GM12878 (cell line): Measurements from ENCODE around the gene OTUD5. TPM values are rescaled to one million over a fixed set of nuclear protein-coding genes. Genes with fewer than 3 reads are reported as not detected.

Source experiments
- ATAC-seq: fragments of 200-7000 bp; cut with Tn5 transposase; 3 replicates; pipeline ENCODE4 v1.9.1; 2020; ENCODE audit warnings: mild to moderate bottlenecking, moderate library complexity
- BruUV-seq: library from RNA; stranded (reverse); fragments of 400-500 nt; replicated peaks from 2 replicates; lab custom pipeline; 2021; lab: Mats Ljungman, UMichigan
- CTCF ChIA-PET: fragments of 300-600 bp; sonication (Branson Sonifier 250); formaldehyde crosslinking; extraction: SDS; loops from one replicate; lab custom pipeline; 2021; ENCODE audit warnings: inconsistent platforms; lab: Yijun Ruan, JAX
- POLR2A ChIA-PET: fragments of 350-600 bp; formaldehyde crosslinking; extraction: SDS; loops from one replicate; lab custom pipeline; 2021; ENCODE audit warnings: inconsistent platforms; lab: Charles Lee
- RAD21 ChIA-PET: fragments of 300-600 bp; sonication (Branson Sonifier 250); formaldehyde crosslinking; loops from one replicate; lab custom pipeline; 2023; ENCODE audit warnings: antibody characterized with exemption; ENCODE audit not compliant: unreplicated experiment; lab: Charles Lee
- SMC1A ChIA-PET: fragments of 300-600 bp; sonication (Branson Sonifier 250); formaldehyde crosslinking; loops from one replicate; lab custom pipeline; 2023; ENCODE audit not compliant: unreplicated experiment, uncharacterized antibody; lab: Charles Lee
- DNase-seq: peaks from one replicate; pipeline ENCODE4 v3.0.0-alpha.2; 2011; ENCODE audit warnings: low read depth, low spot score
- FAIRE-seq: peaks from 3 replicates; lab custom pipeline; 2011; peaks lifted over from hg19 to GRCh38; lab: Jason Lieb, UNC
- H2AFZ ChIP-seq: 2 replicates; pipeline ENCODE4 v1.6.0; 2011; ENCODE audit warnings: low read depth, low read length, control low read depth; ENCODE audit not compliant: control insufficient read depth
- H3K27ac ChIP-seq: 2 replicates; pipeline ENCODE4 v1.5.1; 2011; ENCODE audit warnings: control low read depth; ENCODE audit not compliant: control insufficient read depth, insufficient read depth
- H3K27me3 ChIP-seq, 2 experiments: replicated peaks in 1 of 2; 2 replicates each; pipeline versions ENCODE4 v1.6.0 to v1.6.1; 2011; ENCODE audit warnings: low read length in 1 of 2; ENCODE audit not compliant: control insufficient read depth in 2 of 2, insufficient read depth in 2 of 2
- H3K36me3 ChIP-seq, 2 experiments: 2 replicates each; pipeline ENCODE4 v1.5.1; 2011; ENCODE audit warnings: low read length in 1 of 2; ENCODE audit not compliant: control insufficient read depth in 2 of 2, insufficient read depth in 2 of 2
- H3K4me1 ChIP-seq: 2 replicates; pipeline ENCODE4 v1.6.1; 2011; ENCODE audit warnings: mild to moderate bottlenecking, low read length, moderate library complexity, mixed read lengths; ENCODE audit not compliant: control insufficient read depth, insufficient read depth
- H3K4me2 ChIP-seq: 2 replicates; pipeline ENCODE4 v1.6.0; 2011; ENCODE audit warnings: control low read depth; ENCODE audit not compliant: control insufficient read depth, insufficient read depth
- H3K4me3 ChIP-seq: fragments of 200-600 bp; sonication (generic); 2 replicates; pipeline ENCODE4 v1.5.1; 2016
- H3K79me2 ChIP-seq: 2 replicates; pipeline ENCODE4 v1.6.0; 2011; ENCODE audit warnings: low read length; ENCODE audit not compliant: control insufficient read depth, insufficient read depth
- H3K9ac ChIP-seq: 2 replicates; pipeline ENCODE4 v1.8.0; 2011; ENCODE audit warnings: low read length, control low read depth, mixed read lengths; ENCODE audit not compliant: control insufficient read depth, insufficient read depth
- H3K9me3 ChIP-seq: replicated peaks from 3 replicates; pipeline ENCODE4 v1.5.1; 2011; ENCODE audit warnings: mild to moderate bottlenecking, low read length; ENCODE audit not compliant: control insufficient read depth, insufficient read depth
- H4K20me1 ChIP-seq: 2 replicates; pipeline ENCODE4 v1.6.0; 2011; ENCODE audit not compliant: control insufficient read depth, insufficient read depth
- CUX1 ChIP-seq: IDR thresholded peaks from 2 replicates; pipeline ENCODE4 v1.6.1; 2012; ENCODE audit warnings: improper control_type of control experiment, low read depth, low read length; ENCODE audit not compliant: insufficient replicate concordance
- EZH2 ChIP-seq: IDR thresholded peaks from 2 replicates; pipeline ENCODE4 v1.6.1; 2012; ENCODE audit warnings: low read depth, mild to moderate bottlenecking, control low read depth, inconsistent platforms, low read length, borderline replicate concordance; ENCODE audit not compliant: control insufficient read depth
- MEF2B ChIP-seq: fragments of 450-650 bp; IDR thresholded peaks from 2 replicates; pipeline ENCODE4 v1.6.1; 2018; ENCODE audit warnings: mild to moderate bottlenecking, moderate library complexity; ENCODE audit not compliant: partially characterized antibody, poor library complexity, severe bottlenecking
- WGBS: methylation state at CpG from one replicate; pipeline ENCODE4 v1.1.6; 2016; ENCODE audit warnings: low lambda C conversion rate; ENCODE audit not compliant: insufficient replicate concordance, insufficient coverage; ENCODE audit errors: missing lambda C conversion rate; 5-methylcytosine and 5-hydroxymethylcytosine counted together
- in situ Hi-C: fragments of 300-500 bp; cut with MboI; formaldehyde crosslinking; loops from 9 replicates; pipeline ENCODE4 v1.14.3; 2018; ENCODE audit warnings: mixed read lengths
- intact Hi-C: fragments of 100-400 bp; cut with micrococcal nuclease; formaldehyde crosslinking; loops from one replicate; pipeline ENCODE4 v1.14.2; 2022; ENCODE audit not compliant: unreplicated experiment
- polyA plus RNA-seq, 11 experiments: library from polyadenylated mRNA; depleted of rRNA in 4 of 11; unstranded in 6 of 11; stranded (reverse) in 5 of 11; fragments of >200 nt; fragmentation: Nextera tagmentation in 4 of 11; fragmentation: Illumina TruSeq in 1 of 11; extraction: Ambion mirVana in 4 of 11; extraction: Trizol in 1 of 11; gene quantifications; 1 replicate in 1 of 11; 2 replicates in 10 of 11; pipeline versions ENCODE4 v1.2.1 to v1.2.3, GENCODE V29; 2011 to 2016; ENCODE audit warnings: inconsistent platforms in 2 of 11, missing spikeins in 2 of 11, low read depth in 1 of 11
- total RNA-seq, 4 experiments: library from RNA; depleted of rRNA in 3 of 4; stranded (reverse); fragments of >200 nt in 3 of 4; fragmentation: Illumina TruSeq in 1 of 4; extraction: Trizol in 1 of 4; gene quantifications; 2 replicates each; pipeline versions ENCODE4 v1.2.1 to v1.2.3, GENCODE V29; 2013 to 2021

The OTUD5 gene
- total and polyA plus RNA-seq, 10 of the 15 experiments (the other 5 are each of a cell fraction or from before 2014, with no cell fraction given): 2.0 to 50.3 (median 22.7) TPM

GRCh38 chrX:48936429-48937053 is 20.9 kb downstream of the OTUD5 start:
- Histone ChIP-seq H3K4me1 (peaks cover 70% of the 10 kb centered on the region), H3K9ac (peak overlapping the region; percentile 68; the same call in 1 of the 2 replicates), H3K36me3 (peaks cover 2 to 13% of the 10 kb centered on the region in 2 experiments), H3K27ac (peak overlapping the region; percentile 95), H3K4me2 (peak overlapping the region; percentile 88), H3K79me2 (peaks cover 32% of the 10 kb centered on the region), H4K20me1 (no peaks in the 10 kb centered on the region), H3K27me3 (no peaks in the 10 kb centered on the region), H3K4me3 (peak overlapping the region; percentile 28; the same call in 1 of the 2 replicates), H3K9me3 (no peaks in the 10 kb centered on the region; the same call in 2 of the 3 replicates), H2AFZ (no peak overlapping the region)
- intact Hi-C loops (loop anchor here (1.0 to 5.0 kb wide), 3 partner anchors 17 to 854 kb away; partner anchors contain the start of genes HDAC6 and PIM2), in situ Hi-C loops (loop anchor here (25.0 kb wide), 1 partner anchor 1724 kb away; the partner anchor contains the start of gene CDK16)
- FAIRE-seq (no peak), DNase-seq (no peak), ATAC-seq (no peak)
- TF ChIP-seq EZH2 (no peak), CUX1 (peak; percentile 17), MEF2B (peak; percentile 98)
- ChIA-PET SMC1A (interaction anchor here (0.8 to 2.9 kb wide), 8 partner anchors 10 to 39 kb away, joined by 3 to 12 read pairs (median 7); partner anchors contain the start of genes OTUD5, PQBP1, SLC35A2 and TIMM17B), RAD21 (interaction anchor here (1.0 to 2.7 kb wide), 11 partner anchors 16 to 288 kb away, joined by 3 to 15 read pairs (median 5); partner anchors contain the start of genes HDAC6, PQBP1, SLC35A2 and TIMM17B), POLR2A (interaction anchor here (0.6 to 3.4 kb wide), 8 partner anchors 8 to 241 kb away, joined by 3 to 13 read pairs (median 6); partner anchors contain the start of genes PQBP1, SLC35A2 and TIMM17B), CTCF (interaction anchor here (0.8 to 2.5 kb wide), 7 partner anchors 9 to 288 kb away, joined by 3 to 8 read pairs (median 6); partner anchors contain the start of genes PQBP1 and TIMM17B)
- 81% methylated on average over 8 of the region's 8 CpGs for WGBS
- no TSS peak for BruUV-seq
